MM.1S (cell line): Measurements from ENCODE around the gene RSPH4A.

ENCODE experiments used
- CTCF ChIP-seq: fragments of 300-600 bp; sonication (generic); IDR thresholded peaks from 2 replicates; pipeline ENCODE4 v1.5.1; 2016; ENCODE audit warnings: antibody characterized with exemption, low read length, mixed read lengths
- EZH2 ChIP-seq: fragments of 300-600 bp; sonication (generic); optimal IDR thresholded peaks from 2 replicates; pipeline ENCODE3; 2017; ENCODE audit warnings: low read depth, mild to moderate bottlenecking, antibody characterized with exemption, low read length, mixed read lengths

- TF ChIP-seq EZH2 (no peak), CTCF (no peak)
Measured at GRCh38 chr6:116611056-116611455, 5.2 kb upstream of the RSPH4A start.
